DLD1 (cell line): Measurements from ENCODE around the gene CLEC1B.
"Not testable (repeated sequence)": the region's sequence is repeated elsewhere in the genome, so short reads cannot be mapped to it uniquely, and the experiment has no call there.

ENCODE experiments used
- in situ Hi-C: cut with HindIII; loops from 2 replicates; pipeline ENCODE4 v1.10.0; 2017; ENCODE audit warnings: low sequenced_read_pairs

CLEC1B gene

GRCh38 chr12:9999016-9999415 lies at the start of gene CLEC1B:
CLEC1B (minus strand) TSS chr12:9999121; CDS start chr12:9999100, 21 bp downstream.
- in situ Hi-C loops, result no loop called here

GRCh38 chr12:10048526-10048925 lies 49.6 kb upstream of the CLEC1B start:
- in situ Hi-C loops, result no loop called here

DNA sequence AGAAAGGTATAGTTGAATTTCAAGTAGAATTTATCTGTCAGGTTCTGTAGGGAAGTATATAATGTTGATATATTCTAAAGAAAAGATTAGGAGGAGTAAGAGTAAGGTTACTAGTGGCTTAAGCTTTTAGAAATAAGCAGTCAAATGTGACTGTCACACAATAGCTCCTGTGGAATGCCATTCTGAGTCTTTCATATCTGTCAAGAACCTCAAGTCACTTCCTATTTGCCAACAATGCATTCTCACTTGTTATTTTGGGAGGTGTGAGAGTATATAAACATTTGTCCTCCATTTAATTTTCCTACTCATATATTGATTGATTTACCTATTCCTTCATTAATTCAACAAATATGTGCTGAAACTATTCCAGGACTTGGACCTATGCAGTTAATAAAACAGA lies 43.2 kb upstream of the CLEC1B start:
- in situ Hi-C loops, result no loop called here

DNA sequence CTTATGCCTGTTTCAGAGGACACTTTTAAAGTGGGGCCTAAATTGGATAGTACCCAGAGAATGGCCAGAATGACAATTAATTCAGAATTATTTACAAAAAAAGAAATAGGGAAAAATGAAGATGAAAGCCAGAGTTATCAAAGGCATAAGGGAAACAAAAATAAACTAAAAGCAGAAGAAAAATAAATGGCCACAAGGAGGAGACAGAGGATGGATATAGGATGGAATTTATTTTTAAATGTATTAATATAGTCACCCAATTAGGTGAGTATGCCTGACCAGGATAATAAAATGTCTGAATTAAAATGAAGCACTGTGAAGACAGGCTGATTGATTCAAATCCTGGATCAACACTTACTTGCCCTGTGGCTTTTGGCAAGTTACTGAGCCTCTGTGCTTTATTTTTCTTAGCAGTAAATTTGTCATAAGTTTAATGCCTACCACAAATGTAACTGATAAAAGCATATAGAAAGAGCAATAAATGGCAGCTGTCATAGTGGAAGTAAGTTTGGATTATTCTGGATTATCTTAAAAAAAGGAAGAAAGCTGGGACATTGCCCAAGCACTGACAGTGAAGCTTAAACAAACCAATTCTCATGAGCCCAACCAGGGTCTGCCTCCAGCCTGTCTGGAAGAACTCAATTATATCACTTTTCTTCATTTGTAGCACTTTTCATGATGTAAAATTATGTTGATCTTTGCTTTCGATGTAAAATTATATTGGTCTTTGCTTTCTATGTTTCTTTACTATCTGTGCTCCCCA lies 35.0 kb upstream of the CLEC1B start:
- in situ Hi-C loops, result no loop called here

DNA sequence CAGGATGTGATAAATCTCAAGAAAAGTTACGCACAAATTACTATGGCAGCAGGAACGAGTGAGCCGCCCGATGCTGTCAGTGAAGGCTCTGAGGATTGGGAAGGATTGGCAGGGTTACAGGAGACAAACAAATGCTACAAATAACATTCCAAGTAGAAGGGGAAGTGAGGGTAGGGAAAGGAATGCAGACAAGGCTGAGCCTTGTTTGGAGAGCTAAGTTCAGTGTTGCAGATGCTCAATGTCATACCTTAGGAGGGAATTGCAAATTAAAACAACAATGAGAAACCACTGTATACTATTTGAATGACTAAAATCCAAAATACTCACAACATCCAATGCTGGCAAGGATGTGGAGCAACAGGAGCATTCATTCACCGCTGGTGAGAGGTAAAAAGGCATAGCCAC lies 32.9 kb upstream of the CLEC1B start:
- in situ Hi-C loops, result no loop called here

GRCh38 chr12:10031321-10031720 lies 32.4 kb upstream of the CLEC1B start:
- in situ Hi-C loops, result no loop called here

DNA sequence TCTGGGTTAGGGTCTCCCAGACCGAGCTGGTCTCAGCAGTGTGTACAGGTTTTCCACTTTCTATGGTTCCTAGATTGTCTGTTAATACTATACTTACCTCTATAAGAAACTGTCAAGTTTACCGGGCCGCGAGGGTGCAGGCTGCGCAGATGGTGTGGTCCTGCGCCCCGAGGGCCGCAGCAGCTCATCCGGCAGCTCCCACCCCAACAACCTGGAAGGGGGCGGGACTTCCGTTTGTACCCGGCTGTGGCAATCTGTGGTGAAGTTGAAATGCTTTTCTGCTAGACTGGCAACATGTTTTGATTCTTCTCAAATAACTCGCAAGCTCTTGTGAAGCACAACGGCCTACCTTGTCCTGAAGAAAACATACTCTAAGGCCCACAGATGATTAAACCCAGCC lies 31.5 kb upstream of the CLEC1B start, which contains the start of gene CLEC9A:
CLEC9A (plus strand) TSS at position 237 of the 400 bp plus-strand sequence. CDS start 22,006 bp downstream, outside the sequence.
- in situ Hi-C loops, result no loop called here

GRCh38 chr12:10027721-10028120 lies 28.8 kb upstream of the CLEC1B start:
- in situ Hi-C loops, result no loop called here

DNA sequence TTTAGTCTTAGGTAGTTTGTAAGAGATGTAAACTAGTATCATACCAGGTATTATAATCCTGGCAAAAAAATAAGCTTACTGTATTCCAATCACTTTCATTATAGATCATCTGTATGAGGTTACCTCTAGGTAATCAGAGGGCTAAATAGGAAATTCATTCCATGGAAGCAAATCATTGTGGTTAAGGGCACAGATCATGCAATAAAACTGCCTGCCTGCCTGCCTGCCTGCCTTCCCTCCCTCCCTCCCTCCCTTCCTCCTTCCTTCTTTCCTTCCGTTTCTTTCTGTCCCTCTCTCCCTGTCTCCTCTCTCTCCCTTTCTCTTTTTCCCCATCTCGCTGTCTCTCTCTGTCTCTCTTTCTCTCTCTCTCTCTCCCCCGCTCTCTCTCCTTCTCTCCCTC lies 28.4 kb upstream of the CLEC1B start:
- in situ Hi-C loops, result no loop called here

GRCh38 chr12:10026666-10027065 lies 27.7 kb upstream of the CLEC1B start:
- in situ Hi-C loops, result not testable (repeated sequence)

DNA sequence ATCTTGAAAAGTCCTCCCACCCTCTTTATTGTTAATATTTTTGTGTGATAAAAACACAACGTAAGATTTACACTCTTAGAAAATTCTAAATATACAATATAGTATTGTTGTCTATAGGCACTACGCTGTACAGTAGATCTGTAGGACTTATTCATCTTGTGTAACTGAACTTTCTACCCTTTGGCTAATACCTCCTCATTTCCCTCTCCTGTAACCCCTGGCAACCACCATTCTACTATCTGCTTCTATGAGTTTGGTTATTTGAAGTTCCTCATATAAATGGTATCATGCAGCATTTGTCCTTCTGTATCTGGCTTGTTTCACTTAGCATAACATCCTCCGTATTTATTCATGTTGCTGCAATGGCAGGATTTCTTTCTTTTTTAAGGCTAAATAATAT lies 26.3 kb upstream of the CLEC1B start:
- in situ Hi-C loops, result no loop called here

DNA sequence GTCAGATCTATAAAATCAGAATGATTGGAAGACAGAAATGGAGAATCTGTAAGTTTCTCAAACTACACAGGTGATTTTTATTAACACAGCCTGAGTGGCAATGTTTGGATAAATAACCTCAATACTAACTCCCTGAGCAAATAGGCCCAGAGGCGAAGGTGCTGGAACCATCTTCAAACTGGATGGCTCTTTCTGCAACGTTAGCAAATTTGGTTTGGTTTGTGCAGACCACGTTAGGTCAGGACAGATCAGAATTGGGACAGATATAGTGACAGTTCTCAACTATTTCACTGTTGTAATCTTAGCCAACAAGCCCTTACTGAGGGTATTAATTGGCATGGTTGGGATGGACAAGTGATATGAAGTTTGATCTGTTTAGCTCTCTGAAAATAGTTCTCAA lies 22.4 kb upstream of the CLEC1B start:
- in situ Hi-C loops, result no loop called here

DNA sequence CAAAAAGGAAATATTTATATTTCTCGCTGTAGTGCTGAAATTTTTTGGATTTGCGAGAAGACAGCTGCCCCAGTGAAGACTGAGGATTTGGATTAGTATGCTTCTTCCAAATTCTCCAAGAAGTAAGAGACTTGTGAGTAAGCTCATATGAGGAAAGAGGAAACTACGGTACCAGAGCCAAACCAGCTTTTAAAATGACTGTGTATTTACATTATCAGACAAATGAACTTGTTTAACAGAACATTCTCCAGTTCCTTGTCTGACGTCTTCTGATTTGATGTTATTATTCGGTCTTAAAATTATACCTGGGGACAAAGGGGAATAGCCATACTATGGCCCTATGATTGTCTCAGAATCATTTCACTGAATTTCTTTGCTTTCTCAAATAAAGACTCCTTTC lies 19.5 kb upstream of the CLEC1B start:
- in situ Hi-C loops, result no loop called here

DNA sequence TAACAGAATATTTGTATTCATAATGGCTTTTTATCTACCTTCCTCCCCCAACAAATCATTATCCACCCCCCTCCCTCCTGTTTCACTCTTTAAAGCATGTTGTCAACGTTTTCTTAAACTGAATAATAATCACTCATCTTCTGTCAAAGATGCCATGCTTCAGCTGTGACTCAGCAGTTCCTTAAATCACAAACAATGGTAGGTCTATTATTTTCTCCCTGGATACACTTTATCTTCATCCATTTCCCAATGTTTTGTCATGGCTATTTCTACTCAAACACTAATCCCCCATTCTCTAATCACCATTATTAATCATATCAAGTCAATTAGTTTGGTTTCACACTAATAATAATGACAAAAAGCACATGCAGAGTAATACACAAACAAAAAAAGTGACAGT lies 18.0 kb upstream of the CLEC1B start:
- in situ Hi-C loops, result no loop called here

DNA sequence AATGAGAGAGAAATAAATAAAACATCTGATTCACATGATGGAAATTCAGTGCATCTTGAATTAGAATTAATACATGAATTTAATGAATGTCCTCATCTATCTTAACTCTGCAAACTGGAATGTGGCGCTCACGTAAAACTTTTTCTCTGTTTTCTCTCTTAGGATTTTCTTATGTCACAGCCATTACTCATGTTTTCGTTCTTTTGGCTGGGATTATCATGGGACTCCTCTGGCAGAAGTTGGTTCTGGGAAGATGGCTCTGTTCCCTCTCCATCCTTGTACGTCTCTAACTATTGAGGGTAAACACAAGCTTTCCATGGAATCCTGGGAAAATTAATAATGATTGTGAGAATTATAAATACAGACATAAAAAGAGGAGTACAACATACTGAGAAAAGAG lies 16.5 kb upstream of the CLEC1B start:
- in situ Hi-C loops, result no loop called here

DNA sequence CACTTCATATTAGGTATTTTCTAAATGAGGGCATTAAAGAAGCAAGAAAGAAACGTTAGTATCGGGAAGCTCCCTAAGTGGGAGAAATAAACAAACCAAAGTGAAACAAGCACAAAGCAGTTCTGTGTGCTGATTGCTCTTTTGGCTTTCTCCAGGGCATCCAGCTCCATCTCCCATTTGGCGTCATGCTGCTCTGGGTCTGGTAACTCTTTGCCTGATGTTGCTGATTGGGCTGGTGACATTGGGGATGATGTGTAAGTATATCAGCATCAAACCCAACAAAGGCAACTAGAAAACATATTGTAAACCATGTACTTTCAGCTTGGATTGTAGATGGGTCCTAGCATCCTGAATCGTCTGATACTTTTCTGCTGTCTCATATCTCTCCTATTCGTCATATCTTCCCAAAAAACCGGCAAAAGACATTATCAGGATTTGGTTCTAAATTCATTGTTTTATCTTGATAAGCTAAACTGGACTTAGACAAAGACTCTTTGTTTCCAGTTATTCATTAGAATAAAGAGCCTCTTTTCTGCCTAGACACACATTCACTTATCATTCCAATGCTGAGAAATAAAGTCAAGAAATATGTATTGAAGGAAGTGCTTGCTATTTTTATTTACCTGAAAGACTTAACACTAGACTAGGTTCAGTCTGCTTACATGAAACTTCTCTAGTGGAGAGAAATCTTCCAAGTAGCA lies 13.9 kb upstream of the CLEC1B start:
- in situ Hi-C loops, result no loop called here

DNA sequence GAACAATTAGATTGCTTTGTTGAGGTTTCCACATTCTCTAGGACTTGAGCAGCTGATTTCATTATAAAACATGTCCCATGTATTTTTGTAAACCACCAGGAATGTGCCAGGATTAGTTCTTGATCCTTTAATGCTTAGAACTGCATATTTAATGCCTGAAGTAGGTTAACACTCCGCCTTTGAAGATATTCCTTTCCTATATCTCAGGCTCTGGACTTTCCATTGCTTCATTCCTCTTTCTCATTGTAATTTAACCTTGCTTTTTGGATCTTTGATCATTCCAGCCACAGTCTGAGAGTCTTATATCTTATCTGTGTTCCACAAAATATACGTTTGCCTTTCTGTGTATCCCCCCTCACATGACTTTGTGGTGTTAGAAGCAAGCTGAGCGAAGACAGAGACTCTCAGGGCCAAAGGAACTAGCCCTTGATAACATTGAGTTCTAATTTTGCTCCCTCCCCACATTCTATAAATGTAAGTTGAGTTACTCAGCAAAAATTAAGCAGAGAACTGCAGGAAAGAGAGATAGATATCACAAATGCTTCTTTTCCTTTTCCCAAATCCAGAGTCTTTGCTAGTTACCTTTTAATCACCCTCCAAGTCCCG lies 2.4 kb upstream of the CLEC1B start:
- in situ Hi-C loops, result no loop called here

- in situ Hi-C loops, result no loop called here
Observed at GRCh38 chr12:9992296-9992695, 6.6 kb downstream of the CLEC1B start.

DNA sequence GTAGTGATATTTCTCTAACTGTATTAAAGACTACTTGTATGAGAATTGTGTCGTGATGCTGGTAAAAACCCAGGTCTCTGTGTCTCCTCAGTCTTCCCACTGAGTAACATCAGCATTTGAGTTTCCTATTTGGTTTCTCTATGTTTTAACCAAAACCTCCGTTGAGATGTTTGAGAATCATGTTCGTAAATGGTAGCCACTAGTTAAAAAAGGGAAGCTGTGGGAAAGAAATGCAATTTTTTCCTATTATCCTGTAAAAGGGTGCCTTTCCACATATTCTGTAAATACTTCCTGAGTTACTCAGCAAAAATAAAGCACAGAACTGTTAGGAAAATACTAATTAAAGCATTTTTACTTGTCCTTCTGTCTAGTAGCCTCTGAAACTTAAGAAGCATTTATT lies 7.0 kb downstream of the CLEC1B start:
- in situ Hi-C loops, result no loop called here

DNA sequence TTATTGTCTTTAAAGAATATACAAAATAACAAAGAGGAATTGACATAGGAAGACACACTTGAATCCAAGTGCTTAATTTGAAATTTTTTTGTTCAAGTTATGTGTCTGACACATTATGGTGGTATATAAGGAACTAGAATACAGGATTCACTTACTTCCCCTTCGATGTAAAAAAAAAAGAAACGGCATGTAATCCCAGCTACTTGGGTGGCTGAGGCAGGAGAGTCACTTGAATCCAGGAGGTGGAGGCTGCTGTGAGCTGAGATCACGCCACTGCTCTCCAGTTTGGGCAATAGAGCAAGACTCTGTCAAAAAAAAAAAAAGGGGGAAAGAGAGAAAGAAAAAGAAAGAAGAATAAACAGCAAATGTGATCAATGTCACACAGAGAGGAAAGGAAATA lies 18.8 kb downstream of the CLEC1B start:
- in situ Hi-C loops, result no loop called here

GRCh38 chr12:9977916-9978315 lies 21.0 kb downstream of the CLEC1B start:
- in situ Hi-C loops, result no loop called here

DNA sequence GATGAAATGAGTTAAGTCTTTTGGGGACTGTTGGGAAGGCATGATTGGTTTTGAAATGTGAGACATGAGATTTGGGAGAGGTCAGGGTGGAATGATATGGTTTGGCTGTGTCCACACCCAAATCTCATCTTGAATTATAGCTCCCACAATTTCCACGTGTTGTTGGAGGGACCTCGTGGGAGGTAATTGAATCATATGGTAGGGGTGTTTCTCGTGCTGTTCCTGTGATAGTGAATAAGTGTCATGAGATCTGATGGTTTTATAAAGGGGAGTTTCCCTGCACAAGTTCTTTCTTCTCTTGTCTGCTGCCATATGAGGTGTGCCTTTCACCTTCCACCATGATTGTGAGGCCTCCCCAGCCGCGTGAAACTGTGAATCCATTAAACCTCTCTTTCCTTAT lies 22.3 kb downstream of the CLEC1B start:
- in situ Hi-C loops, result not testable (repeated sequence)
